ENCODE results near the gene FGF4.

FGF4 gene

GRCh38 chr11:69752890-69753289, 22.3 kb downstream of the FGF4 start:
- no peak overlapping the region for H3K4me3 ChIP-seq (ENCODE audit: low read length)
- no peak for DNase-seq (ENCODE audit: low read depth)
- TF ChIP-seq CTCF (IDR thresholded peaks at IDR 0.05; ENCODE audit: insufficient read depth, low read depth, low read length, missing control alignments) = no peak

GRCh38 chr11:69750875-69751597, 24.1 kb downstream of the FGF4 start:
- DNase-seq (ENCODE audit: low read depth) = no peak
- no peak for TF ChIP-seq CTCF (IDR thresholded peaks at IDR 0.05; ENCODE audit: insufficient read depth, low read depth, low read length, missing control alignments)
- no peak overlapping the region for H3K4me3 ChIP-seq (ENCODE audit: low read length)

- TF ChIP-seq CTCF (IDR thresholded peaks at IDR 0.05; ENCODE audit: insufficient read depth, low read depth, low read length, missing control alignments) = no peak
- H3K4me3 ChIP-seq (ENCODE audit: low read length) = no peak overlapping the region
- DNase-seq (ENCODE audit: low read depth) = no peak
Measured at GRCh38 chr11:69750108-69750850, 24.9 kb downstream of the FGF4 start.

- no peak overlapping the region for H3K4me3 ChIP-seq (ENCODE audit: low read length)
- no peak for DNase-seq (ENCODE audit: low read depth)
- TF ChIP-seq CTCF (IDR thresholded peaks at IDR 0.05; ENCODE audit: insufficient read depth, low read depth, low read length, missing control alignments) = no peak
Measured at GRCh38 chr11:69748637-69749036, 26.5 kb downstream of the FGF4 start.

- H3K4me3 ChIP-seq (ENCODE audit: low read length) = no peak overlapping the region
- TF ChIP-seq CTCF (IDR thresholded peaks at IDR 0.05; ENCODE audit: insufficient read depth, low read depth, low read length, missing control alignments) = no peak
Measured at GRCh38 chr11:69746752-69747742, 28.1 kb downstream of the FGF4 start.

GRCh38 chr11:69746140-69746539, 29.0 kb downstream of the FGF4 start:
- no peak for DNase-seq (ENCODE audit: low read depth)
- no peak for TF ChIP-seq CTCF (IDR thresholded peaks at IDR 0.05; ENCODE audit: insufficient read depth, low read depth, low read length, missing control alignments)
- H3K4me3 ChIP-seq (ENCODE audit: low read length) = no peak overlapping the region

More at GRCh38 chr11:69746752-69747742, 28.1 kb downstream of the FGF4 start:
- DNase-seq (ENCODE audit: low read depth) = no peak

Data from epithelial cell of esophagus (primary cell).